ENCODE measurements around the gene MRPL33. TPM values are rescaled to one million over a fixed set of nuclear protein-coding genes. Genes with fewer than 3 reads are reported as not detected.
A peak's percentile ranks its signal among the peaks of the same experiment; 100 is the strongest.

Gene MRPL33
- total RNA-seq, 4 donors from 2014 or later, result 216 to 448 (median 360) TPM

DNA sequence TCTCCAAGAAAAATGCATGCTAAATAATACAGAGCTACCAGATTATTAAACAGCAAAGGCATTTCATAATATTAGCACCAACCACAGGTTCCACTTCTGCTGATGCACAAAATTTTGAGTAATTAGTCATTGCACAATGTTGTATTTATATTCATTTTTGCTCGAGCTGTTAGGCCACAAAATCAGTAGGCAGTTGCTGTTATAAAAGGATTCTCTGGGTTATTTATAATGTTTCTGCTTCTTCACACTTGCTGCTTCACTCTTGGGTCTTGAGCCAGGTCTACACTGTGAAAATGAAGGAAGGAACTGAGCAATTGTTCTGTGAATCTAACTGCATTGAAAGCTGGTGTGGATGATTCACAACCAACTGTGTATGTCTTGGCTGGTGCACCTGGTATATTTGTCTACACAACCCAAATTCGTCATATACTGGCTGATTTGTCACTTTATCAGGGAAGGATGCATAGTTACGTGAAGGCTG, 38.3 kb downstream of the MRPL33 start:
- no peak for TF ChIP-seq POLR2AphosphoS5 (IDR thresholded peaks at IDR 0.05)
- TF ChIP-seq CTCF (IDR thresholded peaks at IDR 0.05), result no peak
- TF ChIP-seq POLR2A (IDR thresholded peaks at IDR 0.05), result no peak
- no peak for TF ChIP-seq EP300 (IDR thresholded peaks at IDR 0.05)
- H3K27ac ChIP-seq, result peak overlapping the region; percentile 16 to 67 (median 46)
- H3K4me1 ChIP-seq, result peaks cover 0 to 14% (median 3%) of the 10 kb centered on the region in 3 donors
- H3K4me3 ChIP-seq, result no peak overlapping the region
- H3K27me3 ChIP-seq, result no peaks in the 10 kb centered on the region
- no peak for ATAC-seq
- no peaks in the 10 kb centered on the region for H3K9me3 ChIP-seq
- no peaks in the 10 kb centered on the region for H3K36me3 ChIP-seq
- 16 to 27% methylated on average over 3 of the region's 3 CpGs for WGBS, 2 donors (ENCODE audit: low coverage in 1 of 2)

- 76 to 83% methylated on average over 2 to 3 of the region's 3 CpGs for WGBS, 2 donors (ENCODE audit: low coverage in 1 of 2)
- no peaks in the 10 kb centered on the region for H3K9me3 ChIP-seq
- no peaks in the 10 kb centered on the region for H3K36me3 ChIP-seq
- no peak overlapping the region for H3K4me3 ChIP-seq
- peaks cover 0 to 14% (median 3%) of the 10 kb centered on the region in 3 donors for H3K4me1 ChIP-seq
- H3K27ac ChIP-seq, result peak overlapping the region in 2 of 4 donors; percentile 38 to 67
- H3K27me3 ChIP-seq, result no peaks in the 10 kb centered on the region
- no peak for TF ChIP-seq POLR2A (IDR thresholded peaks at IDR 0.05)
- no peak for TF ChIP-seq POLR2AphosphoS5 (IDR thresholded peaks at IDR 0.05)
- no peak for TF ChIP-seq CTCF (IDR thresholded peaks at IDR 0.05)
- TF ChIP-seq EP300 (IDR thresholded peaks at IDR 0.05), result no peak
- ATAC-seq, result no peak
Measured at GRCh38 chr2:27810455-27810854, 38.9 kb downstream of the MRPL33 start.

- no peaks in the 10 kb centered on the region for H3K9me3 ChIP-seq
- H3K27me3 ChIP-seq, result no peaks in the 10 kb centered on the region
- 92 to 100% methylated on average over 1 of the region's 1 CpG for WGBS, 2 donors (ENCODE audit: low coverage in 1 of 2)
- no peak overlapping the region for H3K27ac ChIP-seq
- no peaks in the 10 kb centered on the region for H3K36me3 ChIP-seq
- no peak for ATAC-seq
- H3K4me3 ChIP-seq, result no peak overlapping the region
- peaks cover 0 to 14% (median 3%) of the 10 kb centered on the region in 3 donors for H3K4me1 ChIP-seq
- TF ChIP-seq POLR2A (IDR thresholded peaks at IDR 0.05) (no peak), EP300 (IDR thresholded peaks at IDR 0.05) (no peak)
Measured at GRCh38 chr2:27811768-27812167, 40.2 kb downstream of the MRPL33 start.

DNA sequence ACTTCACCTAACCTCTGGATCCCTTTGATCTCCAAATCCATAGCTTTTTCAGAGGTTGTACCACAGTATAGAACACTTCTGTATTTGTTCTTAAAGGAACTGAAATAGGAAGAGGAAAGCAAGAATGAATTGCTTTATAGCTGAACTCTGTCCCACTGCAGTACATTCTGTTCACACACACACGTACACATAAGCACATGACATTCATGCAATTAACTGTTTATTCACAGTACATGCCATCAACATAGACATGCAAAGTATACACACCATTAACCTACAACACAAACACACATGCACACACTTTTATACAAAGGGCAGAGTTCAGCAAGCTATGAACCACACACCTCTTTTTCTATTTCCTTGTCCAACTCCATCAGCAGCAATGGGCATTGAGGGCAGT, 43.2 kb downstream of the MRPL33 start:
- WGBS, 2 donors (ENCODE audit: low coverage in 1 of 2), result 67 to 76% methylated on average over 1 of the region's 1 CpG
- H3K27ac ChIP-seq, result no peak overlapping the region
- TF ChIP-seq EP300 (IDR thresholded peaks at IDR 0.05) (no peak), POLR2AphosphoS5 (IDR thresholded peaks at IDR 0.05) (no peak), CTCF (IDR thresholded peaks at IDR 0.05) (no peak), POLR2A (IDR thresholded peaks at IDR 0.05) (no peak)
- no peaks in the 10 kb centered on the region for H3K36me3 ChIP-seq
- ATAC-seq, result no peak
- no peaks in the 10 kb centered on the region for H3K9me3 ChIP-seq
- H3K27me3 ChIP-seq, result no peaks in the 10 kb centered on the region
- no peak overlapping the region for H3K4me3 ChIP-seq
- peaks cover 0 to 6% (median 3%) of the 10 kb centered on the region in 3 donors for H3K4me1 ChIP-seq

DNA sequence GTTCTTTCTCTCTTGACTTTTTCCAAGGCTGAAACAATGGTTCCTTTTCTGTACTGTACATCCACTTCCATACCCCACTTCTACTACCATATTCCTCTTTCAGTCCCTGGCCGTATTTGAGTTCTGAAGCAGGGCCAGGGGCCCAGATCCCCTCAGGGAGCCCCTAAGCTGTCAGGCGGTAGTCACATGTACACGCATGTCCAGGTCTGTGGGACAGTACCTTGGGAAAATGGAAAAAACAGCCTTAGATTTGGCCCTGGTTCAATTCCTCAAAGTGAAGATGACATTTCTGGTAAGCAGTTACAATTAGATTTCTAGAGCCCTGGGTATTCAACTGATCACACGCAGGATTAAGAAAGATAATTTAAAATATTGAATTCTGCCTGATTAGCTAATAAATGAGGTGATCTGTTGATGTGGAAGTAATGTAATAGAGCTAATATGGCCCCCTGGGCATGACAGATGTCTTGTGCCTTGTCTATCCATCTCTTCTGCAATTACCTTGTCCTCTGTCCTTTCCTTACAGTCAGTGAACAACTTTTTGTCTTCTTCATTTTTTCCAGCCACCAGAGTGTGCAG, 44.4 kb downstream of the MRPL33 start:
- Histone ChIP-seq H3K4me3 (no peak overlapping the region), H3K9me3 (no peaks in the 10 kb centered on the region), H3K27me3 (no peaks in the 10 kb centered on the region), H3K27ac (no peak overlapping the region), H3K36me3 (no peaks in the 10 kb centered on the region), H3K4me1 (no peaks in the 10 kb centered on the region)
- 90 to 96% methylated on average over 4 of the region's 4 CpGs for WGBS, 2 donors (ENCODE audit: low coverage in 1 of 2)
- no peak for TF ChIP-seq CTCF (IDR thresholded peaks at IDR 0.05)
- TF ChIP-seq EP300 (IDR thresholded peaks at IDR 0.05), result no peak
- no peak for TF ChIP-seq POLR2AphosphoS5 (IDR thresholded peaks at IDR 0.05)
- no peak for TF ChIP-seq POLR2A (IDR thresholded peaks at IDR 0.05)
- ATAC-seq, result no peak

All from gastroesophageal sphincter (tissue), 4 donors.